ENCODE measurements around the gene ERMAP.

ERMAP gene

GRCh38 chr1:42876009-42876408, 59.1 kb downstream of the ERMAP start:
- DNase-seq (ENCODE audit: low read depth), result no peak

GRCh38 chr1:42877380-42877779, 60.5 kb downstream of the ERMAP start:
- no peak for DNase-seq (ENCODE audit: low read depth)

GRCh38 chr1:42880384-42880783, 63.5 kb downstream of the ERMAP start:
- DNase-seq (ENCODE audit: low read depth), result no peak

GRCh38 chr1:42886046-42886739, 69.3 kb downstream of the ERMAP start:
- no peak for DNase-seq (ENCODE audit: low read depth)

- DNase-seq (ENCODE audit: low read depth), result no peak
These were observed 69.9 kb downstream of the ERMAP start for GRCh38 chr1:42886800-42887199.

GRCh38 chr1:42887366-42887765, 70.4 kb downstream of the ERMAP start:
- no peak for DNase-seq (ENCODE audit: low read depth)

- DNase-seq (ENCODE audit: low read depth), result no peak
These were observed 71.2 kb downstream of the ERMAP start for GRCh38 chr1:42888013-42888633.

- no peak for DNase-seq (ENCODE audit: low read depth)
These were observed 72.3 kb downstream of the ERMAP start for GRCh38 chr1:42889264-42889663.

GRCh38 chr1:42891465-42892138, 74.7 kb downstream of the ERMAP start:
- DNase-seq (ENCODE audit: low read depth), result no peak
